Peyer's patch (tissue), 4 donors: ENCODE measurements around the gene MIEN1.

Experiments used
- CTCF ChIP-seq, 6 experiments: fragments of 450-650 bp in 4 of 6; fragments of 200-600 bp in 2 of 6; sonication (generic) in 1 of 6; IDR thresholded peaks; one replicate each; pipeline ENCODE4 v1.5.1; 2017 to 2019; ENCODE audit warnings: antibody characterized with exemption in 6 of 6, mild to moderate bottlenecking in 3 of 6, moderate library complexity in 1 of 6
- POLR2A ChIP-seq, 2 donors: fragments of 450-650 bp; IDR thresholded peaks; one replicate each; pipeline ENCODE4 v1.5.1; 2017; ENCODE audit warnings: antibody characterized with exemption in 2 of 2, mild to moderate bottlenecking in 2 of 2, moderate library complexity in 2 of 2

GRCh38 chr17:39724731-39725130 is 5.6 kb downstream of the MIEN1 start:
- TF ChIP-seq CTCF (IDR thresholded peaks at IDR 0.05) = no peak
- no peak for TF ChIP-seq POLR2A (IDR thresholded peaks at IDR 0.05)
